LNCAP (cell line): ENCODE measurements around the gene SELENOP.

Experiments used
- CTCF ChIP-seq: fragments of 450-650 bp; IDR thresholded peaks from 2 replicates; pipeline ENCODE4 v1.5.1; 2017; ENCODE audit warnings: mild to moderate bottlenecking

The SELENOP gene

GRCh38 chr5:42807722-42808447, 3.8 kb downstream of the SELENOP start:
- TF ChIP-seq CTCF = peak; percentile 20; the same call in 1 of the 2 replicates

- no peak for TF ChIP-seq CTCF
Measured at GRCh38 chr5:42806701-42807262, 4.9 kb downstream of the SELENOP start.

- TF ChIP-seq CTCF = no peak
Measured at GRCh38 chr5:42806004-42806700, 5.5 kb downstream of the SELENOP start.

- TF ChIP-seq CTCF = no peak
Measured at GRCh38 chr5:42804717-42805339, 6.9 kb downstream of the SELENOP start.

- TF ChIP-seq CTCF = no peak
Measured at GRCh38 chr5:42801516-42802166, 10.1 kb downstream of the SELENOP start.

GRCh38 chr5:42800748-42801330, 10.9 kb downstream of the SELENOP start:
- no peak for TF ChIP-seq CTCF

GRCh38 chr5:42799668-42800114, 12.0 kb downstream of the SELENOP start:
- TF ChIP-seq CTCF = no peak
